Glutamatergic neuron (in vitro differentiated cells): ENCODE measurements around the gene CTPS1. TPM values are rescaled to one million over a fixed set of nuclear protein-coding genes. Genes with fewer than 3 reads are reported as not detected.

Source experiments
- DNase-seq: peaks from one replicate; pipeline ENCODE4 v3.0.0; 2022
- H3K27ac Mint-ChIP-seq: one replicate; pipeline ENCODE4 v1.8.0; 2020; ENCODE audit warnings: mild to moderate bottlenecking, mixed read lengths, inconsistent platforms; ENCODE audit not compliant: unreplicated experiment
- H3K27me3 Mint-ChIP-seq: one replicate; pipeline ENCODE4 v1.8.0; 2020; ENCODE audit warnings: mild to moderate bottlenecking, moderate library complexity, mixed read lengths, inconsistent platforms; ENCODE audit not compliant: unreplicated experiment
- H3K36me3 Mint-ChIP-seq: one replicate; pipeline ENCODE4 v1.8.0; 2020; ENCODE audit warnings: mild to moderate bottlenecking, mixed read lengths, inconsistent platforms; ENCODE audit not compliant: unreplicated experiment
- H3K4me1 Mint-ChIP-seq: one replicate; pipeline ENCODE4 v1.8.0; 2020; ENCODE audit warnings: mild to moderate bottlenecking, low read depth, mixed read lengths, inconsistent platforms; ENCODE audit not compliant: unreplicated experiment
- H3K4me3 Mint-ChIP-seq: one replicate; pipeline ENCODE4 v1.8.0; 2020; ENCODE audit warnings: mild to moderate bottlenecking, mixed read lengths, inconsistent platforms; ENCODE audit not compliant: unreplicated experiment
- H3K9me3 Mint-ChIP-seq: one replicate; pipeline ENCODE4 v1.8.0; 2020; ENCODE audit warnings: mild to moderate bottlenecking, moderate library complexity, mixed read lengths, inconsistent platforms; ENCODE audit not compliant: unreplicated experiment
- total RNA-seq: library from RNA; stranded (reverse); fragmentation: NEBNext Ultra II Directional; extraction: Animal tissue kit (Norgen Biotek cat#: 25700); gene quantifications from one replicate; pipeline ENCODE4 v1.2.1, GENCODE V29; 2021; ENCODE audit not compliant: unreplicated experiment
- TF ChIP-seq, protein P1 (sequence below): fragments of 200-600 bp; sonication (generic); IDR thresholded peaks from one replicate; pipeline ENCODE4 v1.5.0; 2021; ENCODE audit not compliant: partially characterized antibody, unreplicated experiment

The CTPS1 gene
- total RNA-seq, 1 donor from 2014 or later, result 110 TPM

DNA sequence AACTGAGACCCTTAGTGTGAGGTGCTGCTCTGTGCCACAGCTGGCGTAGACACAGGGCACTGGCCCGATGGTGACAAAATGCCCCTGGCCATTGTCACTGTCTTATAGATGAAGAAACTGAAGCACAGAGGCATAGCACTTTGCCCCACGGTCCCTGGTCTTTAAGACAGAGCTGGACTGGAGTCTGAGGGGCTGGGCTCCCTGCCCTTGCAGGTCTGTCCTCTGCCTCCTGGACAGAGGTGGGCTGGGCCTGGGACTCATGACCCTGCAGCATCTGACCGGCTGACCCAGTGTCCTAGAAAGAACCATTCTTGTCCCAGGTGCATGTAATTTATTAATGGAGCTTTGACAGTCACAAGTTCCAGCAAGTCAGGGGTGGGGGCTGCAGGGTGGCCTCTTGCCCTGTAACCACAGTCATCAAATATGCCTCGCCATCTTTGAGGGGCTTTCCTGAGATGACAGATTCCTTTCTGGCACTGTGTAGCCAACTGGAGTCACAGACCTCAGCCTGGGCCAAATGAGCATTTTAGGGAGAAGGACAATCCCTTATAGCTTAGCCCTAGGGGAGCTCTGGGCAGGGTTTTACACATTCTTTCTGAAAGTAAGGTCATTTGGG is 35.9 kb downstream of the CTPS1 start:
- DNase-seq, result no peak
- Mint-ChIP-seq H3K36me3 (peaks cover 5% of the 10 kb centered on the region), H3K4me3 (no peak overlapping the region), H3K4me1 (peaks cover 17% of the 10 kb centered on the region), H3K27me3 (no peaks in the 10 kb centered on the region), H3K9me3 (peaks cover 11% of the 10 kb centered on the region), H3K27ac (no peak overlapping the region)
- TF ChIP-seq, protein P1, sequence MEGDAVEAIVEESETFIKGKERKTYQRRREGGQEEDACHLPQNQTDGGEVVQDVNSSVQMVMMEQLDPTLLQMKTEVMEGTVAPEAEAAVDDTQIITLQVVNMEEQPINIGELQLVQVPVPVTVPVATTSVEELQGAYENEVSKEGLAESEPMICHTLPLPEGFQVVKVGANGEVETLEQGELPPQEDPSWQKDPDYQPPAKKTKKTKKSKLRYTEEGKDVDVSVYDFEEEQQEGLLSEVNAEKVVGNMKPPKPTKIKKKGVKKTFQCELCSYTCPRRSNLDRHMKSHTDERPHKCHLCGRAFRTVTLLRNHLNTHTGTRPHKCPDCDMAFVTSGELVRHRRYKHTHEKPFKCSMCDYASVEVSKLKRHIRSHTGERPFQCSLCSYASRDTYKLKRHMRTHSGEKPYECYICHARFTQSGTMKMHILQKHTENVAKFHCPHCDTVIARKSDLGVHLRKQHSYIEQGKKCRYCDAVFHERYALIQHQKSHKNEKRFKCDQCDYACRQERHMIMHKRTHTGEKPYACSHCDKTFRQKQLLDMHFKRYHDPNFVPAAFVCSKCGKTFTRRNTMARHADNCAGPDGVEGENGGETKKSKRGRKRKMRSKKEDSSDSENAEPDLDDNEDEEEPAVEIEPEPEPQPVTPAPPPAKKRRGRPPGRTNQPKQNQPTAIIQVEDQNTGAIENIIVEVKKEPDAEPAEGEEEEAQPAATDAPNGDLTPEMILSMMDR, result no peak

DNA sequence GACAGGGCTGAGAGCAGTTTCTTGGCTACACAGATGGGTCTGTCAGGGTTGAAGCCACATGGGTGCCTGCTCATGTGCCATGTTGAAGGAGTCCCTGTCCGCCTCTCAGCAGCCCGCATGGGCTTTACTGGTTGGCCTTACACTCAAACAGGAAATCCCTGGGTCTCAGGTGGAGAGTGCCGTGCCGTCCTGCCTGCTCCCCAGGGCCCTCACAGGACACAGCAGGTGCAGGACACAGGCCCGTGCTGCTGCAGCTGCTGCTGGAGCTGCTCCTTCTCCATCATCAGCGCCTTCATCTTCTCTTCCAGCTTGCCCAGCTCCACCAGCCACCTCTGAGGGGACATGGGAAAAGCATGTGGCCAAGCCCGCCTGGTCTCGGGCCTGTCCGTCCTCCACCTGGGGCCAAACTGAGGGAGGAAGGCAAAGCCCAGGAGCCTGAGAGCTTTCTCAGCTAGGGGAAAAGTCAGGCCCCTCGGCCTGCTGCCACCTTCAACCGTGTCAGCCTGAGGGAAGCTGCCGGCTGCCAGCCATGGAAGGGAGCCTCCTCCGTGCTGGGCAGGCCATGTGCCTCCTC is 36.5 kb downstream of the CTPS1 start:
- H3K27me3 Mint-ChIP-seq, result no peaks in the 10 kb centered on the region
- no peak overlapping the region for H3K27ac Mint-ChIP-seq
- peaks cover 5% of the 10 kb centered on the region for H3K36me3 Mint-ChIP-seq
- no peak for DNase-seq
- no peak overlapping the region for H3K4me3 Mint-ChIP-seq
- H3K9me3 Mint-ChIP-seq, result peaks cover 11% of the 10 kb centered on the region
- peaks cover 21% of the 10 kb centered on the region for H3K4me1 Mint-ChIP-seq
- TF ChIP-seq, protein P1, result no peak

DNA sequence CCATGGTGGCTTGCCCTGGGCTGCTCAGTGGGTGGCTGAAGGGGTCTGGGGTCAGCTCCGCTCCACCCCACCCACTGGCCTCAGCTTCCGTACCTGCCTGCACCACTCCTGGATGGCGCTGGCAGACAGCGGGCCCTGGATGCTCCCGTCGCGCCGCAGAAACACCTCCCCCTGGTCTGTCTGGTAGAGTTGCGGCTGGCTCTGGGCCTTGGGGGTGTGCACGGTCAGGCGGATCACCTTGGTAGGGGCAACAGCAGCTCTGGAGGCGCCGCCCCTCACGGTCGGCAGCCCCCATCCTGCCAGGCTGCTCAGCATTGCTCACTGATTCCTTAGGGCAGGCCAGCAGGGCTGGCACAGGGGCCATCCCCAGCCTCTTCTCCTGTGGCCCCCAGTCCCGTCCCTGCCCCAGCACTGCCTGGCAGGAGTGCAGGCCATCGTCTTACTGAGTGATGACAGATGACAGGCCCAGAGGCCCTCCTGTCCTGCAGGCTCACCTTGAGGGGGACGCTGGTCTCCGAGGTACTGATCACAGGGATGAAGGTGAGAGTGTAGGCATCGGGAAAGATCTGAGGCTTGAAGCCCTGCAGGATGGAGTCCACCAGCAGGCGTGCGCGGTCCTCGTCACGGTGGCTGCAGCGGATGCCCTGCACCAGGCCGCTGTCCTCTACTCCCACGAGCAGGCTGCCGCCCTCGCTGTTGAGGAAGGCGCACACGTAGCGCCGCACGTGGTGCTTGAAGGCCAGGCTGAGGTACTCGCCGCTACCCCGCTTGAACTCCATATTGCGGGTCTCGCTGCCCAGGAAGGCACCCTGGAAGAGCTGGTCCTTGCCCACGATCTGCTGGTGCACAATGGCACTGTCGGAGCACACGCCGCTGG is 37.9 kb downstream of the CTPS1 start:
- Mint-ChIP-seq H3K27me3 (peaks cover 5% of the 10 kb centered on the region), H3K9me3 (peaks cover 11% of the 10 kb centered on the region), H3K4me3 (no peak overlapping the region), H3K36me3 (peaks cover 5% of the 10 kb centered on the region), H3K4me1 (peaks cover 29% of the 10 kb centered on the region), H3K27ac (peak overlapping the region; percentile 29)
- no peak for DNase-seq
- TF ChIP-seq, protein P1, result no peak

DNA sequence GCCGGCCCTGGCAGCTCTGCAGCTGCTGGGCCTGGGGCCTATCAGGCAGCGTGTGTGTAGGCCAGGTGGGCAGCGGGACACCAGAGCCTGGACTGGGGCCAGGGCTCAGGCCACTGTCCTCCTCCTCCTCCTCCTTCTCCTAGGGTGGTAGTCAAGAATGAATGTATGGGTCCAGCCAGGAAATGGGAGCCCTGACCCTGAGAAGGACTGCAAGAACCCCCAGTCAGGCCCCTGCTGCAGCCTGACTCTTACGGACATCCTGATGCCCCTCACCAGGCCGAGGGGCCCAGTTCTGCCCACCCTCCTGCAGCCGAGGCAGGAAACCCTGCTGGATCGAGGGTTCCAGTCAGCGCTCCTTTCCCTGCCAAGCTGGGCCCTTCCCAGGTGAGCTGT is 38.5 kb downstream of the CTPS1 start:
- no peak overlapping the region for H3K4me3 Mint-ChIP-seq
- TF ChIP-seq, protein P1, result no peak
- H3K9me3 Mint-ChIP-seq, result peaks cover 11% of the 10 kb centered on the region
- peaks cover 5% of the 10 kb centered on the region for H3K27me3 Mint-ChIP-seq
- DNase-seq, result no peak
- no peak overlapping the region for H3K27ac Mint-ChIP-seq
- H3K4me1 Mint-ChIP-seq, result peaks cover 29% of the 10 kb centered on the region
- peaks cover 5% of the 10 kb centered on the region for H3K36me3 Mint-ChIP-seq

DNA sequence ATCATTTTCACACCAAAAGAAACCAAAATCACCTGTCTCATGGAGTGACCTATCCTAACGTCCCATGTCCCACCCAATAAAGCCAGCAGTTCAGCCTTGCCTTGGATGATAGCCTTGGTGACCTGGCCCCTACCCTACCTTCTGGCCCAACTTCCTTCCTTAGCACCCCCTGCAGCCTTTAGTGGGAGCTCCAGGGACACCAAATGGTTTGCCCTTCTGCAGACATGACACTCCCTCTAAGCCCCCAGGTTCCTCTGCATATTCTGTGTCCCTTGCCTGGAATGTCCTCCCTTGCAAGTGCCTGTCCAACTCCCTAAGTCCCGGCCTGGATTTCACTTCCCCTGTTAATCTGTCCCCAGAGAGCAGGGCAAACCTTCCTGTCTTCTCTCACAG is 39.9 kb downstream of the CTPS1 start:
- H3K27ac Mint-ChIP-seq, result no peak overlapping the region
- no peak for DNase-seq
- peaks cover 12% of the 10 kb centered on the region for H3K9me3 Mint-ChIP-seq
- TF ChIP-seq, protein P1, result no peak
- H3K27me3 Mint-ChIP-seq, result peaks cover 5% of the 10 kb centered on the region
- H3K4me1 Mint-ChIP-seq, result peaks cover 29% of the 10 kb centered on the region
- no peak overlapping the region for H3K4me3 Mint-ChIP-seq
- H3K36me3 Mint-ChIP-seq, result peaks cover 5% of the 10 kb centered on the region
